SH-SY5Y (cell line): ENCODE measurements around the gene ALOX15.

ENCODE experiments used
- GATA2 ChIP-seq: IDR thresholded peaks from 2 replicates; pipeline ENCODE4 v1.6.1; 2011; ENCODE audit warnings: mild to moderate bottlenecking, low read depth, low read length
- GATA3 ChIP-seq: IDR thresholded peaks from 2 replicates; pipeline ENCODE4 v1.6.1; 2011; ENCODE audit warnings: low read depth, mild to moderate bottlenecking, low read length, moderate library complexity

The ALOX15 gene

DNA sequence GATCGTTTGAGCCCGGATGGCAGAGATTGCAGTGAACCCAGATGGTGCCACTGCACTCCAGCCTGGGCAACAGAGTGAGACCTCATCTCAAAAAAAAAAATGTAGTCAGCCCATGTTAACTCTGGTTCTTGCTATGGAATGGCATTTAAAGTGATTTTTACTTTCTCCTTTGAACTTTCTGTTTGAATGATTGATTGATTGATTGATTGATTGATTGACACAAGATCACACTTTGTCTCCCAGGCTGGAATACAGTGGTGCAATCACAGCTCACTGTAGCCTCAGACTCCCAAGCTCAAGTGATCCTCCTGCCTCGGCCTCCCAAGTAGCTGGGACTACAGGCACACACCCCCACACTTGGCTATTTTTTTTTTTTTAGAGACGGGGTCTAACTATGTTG is 40.2 kb downstream of the ALOX15 start:
- TF ChIP-seq GATA2 (no peak), GATA3 (no peak)

DNA sequence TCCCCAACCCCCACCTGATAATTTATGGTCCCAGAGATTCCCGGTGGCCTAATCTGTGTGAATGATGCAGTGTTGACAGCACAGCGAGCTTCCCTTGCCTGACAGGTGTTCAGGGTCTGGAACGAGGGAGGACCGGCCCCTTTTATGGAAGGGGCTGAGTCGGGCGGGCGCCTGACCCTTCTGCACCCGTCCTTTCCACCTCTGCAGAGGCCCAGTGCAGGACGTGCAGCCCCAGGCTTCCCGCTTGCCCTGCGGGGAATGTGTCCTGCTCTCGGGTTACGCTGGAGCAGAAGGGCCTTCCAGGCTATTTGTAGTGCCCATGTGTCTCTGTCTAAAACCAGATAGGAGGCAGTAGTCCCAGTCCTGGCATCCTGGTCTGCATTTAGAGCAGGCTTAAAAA is 40.9 kb downstream of the ALOX15 start:
- TF ChIP-seq GATA3 (no peak), GATA2 (no peak)

DNA sequence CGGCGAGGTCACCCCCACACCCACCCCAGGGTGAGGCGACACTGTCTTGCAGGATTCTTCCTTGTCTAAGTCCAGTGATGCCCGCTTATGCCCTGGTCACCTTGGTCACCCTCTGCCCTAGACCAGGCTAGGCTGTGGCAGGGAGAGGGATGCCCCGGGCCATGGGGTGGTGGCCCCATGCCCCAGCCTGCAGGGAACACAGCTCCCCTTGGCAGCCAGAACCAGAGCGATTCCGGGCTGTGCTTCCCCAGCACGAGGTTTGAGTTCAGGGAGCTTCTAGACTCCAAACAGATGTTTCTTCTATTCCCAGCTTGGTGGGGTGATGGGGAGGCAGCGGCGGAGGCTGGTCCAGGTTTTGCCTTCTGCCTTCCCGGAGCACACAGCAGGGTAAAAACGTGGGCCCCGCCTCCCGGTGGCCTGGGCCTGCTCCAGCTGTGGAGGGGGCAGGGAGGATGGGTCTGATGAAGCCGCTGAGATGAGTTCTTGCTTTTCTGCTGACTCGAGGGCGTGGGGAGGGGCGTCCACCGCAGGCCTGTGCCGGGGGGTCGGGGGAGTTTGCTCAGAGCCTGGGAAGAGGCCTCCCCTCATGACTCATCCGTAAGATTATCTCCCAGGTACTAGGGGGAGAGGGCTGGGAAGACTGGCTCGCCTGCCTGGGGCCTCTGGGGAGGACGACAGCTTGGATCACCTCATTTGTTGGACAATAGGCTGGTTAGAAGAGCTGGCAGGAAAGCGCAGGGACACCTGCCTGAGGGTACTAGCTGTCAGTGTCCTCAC is 41.8 kb downstream of the ALOX15 start:
- no peak for TF ChIP-seq GATA3
- TF ChIP-seq GATA2 = no peak

DNA sequence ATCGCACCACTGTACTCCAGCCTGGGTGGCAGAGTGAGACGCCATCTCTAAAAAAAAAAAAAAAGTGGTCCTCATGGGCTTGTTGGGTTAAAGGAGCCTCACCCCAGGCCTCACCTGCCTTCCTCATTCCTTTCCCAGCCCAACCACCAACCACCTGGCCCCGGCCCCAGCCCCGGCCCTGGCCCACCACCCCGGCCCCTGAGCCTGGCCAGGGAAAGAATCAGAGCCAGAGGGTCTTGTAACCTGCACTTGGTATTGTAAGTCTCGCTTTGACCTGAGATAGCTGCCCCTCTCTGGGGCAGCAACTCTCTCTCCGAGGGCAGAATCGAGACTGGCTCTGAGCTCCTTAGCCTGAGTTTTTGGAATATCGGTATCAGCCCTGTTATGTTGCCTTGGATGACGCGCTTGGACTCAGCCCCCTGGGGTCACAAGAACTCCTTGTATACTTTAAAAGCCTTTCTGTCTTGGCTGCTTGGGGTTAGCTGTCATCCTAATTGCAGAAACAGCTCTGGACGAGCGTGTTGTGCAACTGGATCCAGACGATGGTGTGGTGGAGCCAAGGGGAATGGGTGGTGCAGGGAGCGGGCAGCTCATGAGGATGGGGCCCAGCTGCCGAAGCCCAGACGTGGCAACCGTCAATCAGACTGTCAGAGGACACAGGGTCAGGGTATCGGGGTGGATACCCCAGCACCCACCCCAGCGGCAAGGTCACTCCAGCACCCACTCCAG is 42.5 kb downstream of the ALOX15 start:
- TF ChIP-seq GATA2 = no peak
- TF ChIP-seq GATA3 = no peak

DNA sequence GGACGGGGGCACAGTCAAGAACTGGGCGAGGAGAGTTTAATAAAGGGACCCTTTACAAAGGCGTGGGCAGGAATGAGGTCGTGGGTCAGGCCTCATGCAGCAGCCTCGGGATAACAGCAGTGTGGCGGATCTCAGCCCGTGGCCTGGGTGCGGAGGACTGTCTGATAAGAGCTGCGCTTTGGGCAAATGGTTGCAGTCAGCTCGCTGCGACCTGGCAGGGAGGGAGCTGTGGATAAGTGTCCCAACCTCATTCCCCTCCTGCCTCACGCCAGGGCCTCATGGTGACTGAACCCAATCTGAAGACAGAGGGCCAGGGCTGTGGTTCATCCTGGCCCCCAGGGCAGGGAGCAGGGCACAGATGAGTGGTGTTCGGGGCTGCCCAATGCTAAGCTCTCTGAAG is 43.5 kb downstream of the ALOX15 start:
- TF ChIP-seq GATA3 (no peak), GATA2 (no peak)

DNA sequence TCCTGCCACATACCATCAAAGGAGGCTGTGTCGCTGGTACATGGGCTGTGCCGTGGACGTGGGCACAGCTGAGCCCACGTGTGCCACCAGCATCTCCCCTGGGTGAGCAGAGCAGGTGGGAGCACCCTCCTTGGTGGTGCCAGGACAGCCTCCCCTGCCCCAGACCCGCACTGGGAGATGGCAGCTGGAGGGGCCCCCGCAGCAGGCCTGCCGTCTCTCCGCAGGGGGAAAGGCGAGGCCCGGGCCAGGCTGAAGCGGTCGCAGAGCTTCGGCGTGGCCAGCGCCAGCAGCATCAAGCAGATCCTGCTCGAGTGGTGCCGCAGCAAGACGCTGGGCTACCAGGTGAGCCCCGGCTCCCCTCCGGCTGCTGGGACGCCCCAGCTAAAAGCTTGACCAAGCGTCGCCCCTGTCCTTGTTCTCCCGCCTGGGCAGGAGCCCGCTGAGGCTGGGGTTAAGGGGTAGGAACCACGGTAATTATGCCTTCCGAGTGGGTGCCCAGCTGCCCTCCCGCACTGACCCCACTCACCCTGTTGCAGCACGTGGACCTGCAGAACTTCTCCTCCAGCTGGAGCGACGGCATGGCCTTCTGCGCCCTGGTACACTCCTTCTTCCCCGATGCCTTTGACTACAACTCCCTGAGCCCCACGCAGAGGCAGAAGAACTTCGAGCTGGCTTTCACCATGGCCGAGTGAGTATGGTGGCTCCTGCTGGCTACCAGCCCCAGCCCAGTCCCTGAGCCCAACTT is 44.7 kb downstream of the ALOX15 start:
- no peak for TF ChIP-seq GATA3
- TF ChIP-seq GATA2 = no peak

DNA sequence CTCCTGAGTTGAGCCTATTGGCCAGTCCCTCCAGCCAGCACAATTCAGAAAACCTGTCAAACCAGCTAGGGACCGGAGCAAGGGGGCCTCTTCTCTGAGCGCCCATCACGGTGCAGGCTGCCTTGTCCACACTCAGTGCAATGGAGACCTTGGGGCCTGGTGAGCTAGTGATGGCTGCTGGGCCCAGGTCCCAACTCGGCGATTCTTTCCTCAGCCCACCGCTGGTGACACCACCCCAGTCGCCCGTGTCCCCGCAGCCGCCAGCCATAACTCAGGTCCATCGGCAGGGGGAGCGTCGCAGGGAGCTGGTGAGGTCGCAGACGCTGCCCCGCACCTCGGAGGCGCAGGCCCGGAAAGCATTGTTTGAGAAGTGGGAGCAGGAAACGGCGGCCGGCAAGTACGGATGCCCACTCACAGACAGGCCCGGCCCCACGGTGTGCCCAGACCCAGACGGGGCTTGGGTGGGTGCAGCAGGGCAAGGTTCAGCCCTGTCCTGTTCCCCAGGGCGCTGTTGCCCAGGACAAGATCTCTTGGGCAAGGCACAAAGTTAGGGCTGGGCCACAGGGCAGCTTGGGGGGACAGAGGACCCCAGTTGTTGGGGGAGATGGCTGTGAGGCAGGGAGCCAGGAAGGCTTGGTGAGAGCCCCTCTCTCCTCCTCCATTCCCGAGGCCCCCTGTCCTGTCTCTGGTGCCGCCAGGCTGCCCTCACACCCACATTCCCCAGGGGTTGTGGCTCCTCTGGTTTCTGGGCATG is 46.4 kb downstream of the ALOX15 start:
- TF ChIP-seq GATA3 (no peak), GATA2 (no peak)

DNA sequence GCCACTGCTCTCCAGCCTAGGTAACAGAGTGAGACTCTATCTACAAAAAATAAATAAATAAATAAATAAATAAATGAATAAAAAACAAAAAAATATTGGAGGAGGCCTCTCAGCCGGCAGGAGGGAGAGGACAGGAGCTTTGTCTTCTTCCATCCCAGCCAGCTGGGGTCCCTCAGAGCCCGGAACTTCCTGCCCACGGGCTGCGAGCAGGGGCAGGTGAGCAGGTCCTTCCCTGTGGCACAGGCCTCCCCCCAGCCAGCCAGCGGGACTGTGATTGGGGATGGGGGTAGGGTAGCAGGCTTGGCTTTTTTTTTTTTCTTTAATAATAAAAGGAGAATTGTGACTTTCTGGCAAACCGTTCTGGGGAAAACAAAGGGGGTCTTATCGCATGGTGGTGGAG is 47.1 kb downstream of the ALOX15 start:
- TF ChIP-seq GATA3 (no peak), GATA2 (no peak)

DNA sequence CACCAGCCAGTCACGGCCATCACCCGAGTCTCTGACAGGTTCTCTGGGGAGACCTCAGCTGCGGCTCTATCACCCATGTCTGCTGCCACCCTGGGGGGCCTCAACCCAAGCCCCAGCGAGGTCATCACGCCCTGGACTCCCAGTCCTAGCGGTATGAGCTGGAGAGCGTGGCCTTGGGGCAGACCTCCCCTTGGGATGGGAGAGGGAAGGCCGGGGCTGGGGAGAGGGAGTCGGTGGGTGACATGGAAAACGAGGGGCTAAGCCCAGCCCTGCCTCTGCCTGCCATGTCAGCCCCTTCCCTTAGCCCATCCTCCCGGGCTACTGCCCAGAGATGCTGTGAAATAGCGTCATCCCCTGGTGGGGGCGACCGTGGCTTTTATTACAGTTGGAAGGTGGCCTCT is 48.5 kb downstream of the ALOX15 start:
- TF ChIP-seq GATA2 (no peak), GATA3 (no peak)

DNA sequence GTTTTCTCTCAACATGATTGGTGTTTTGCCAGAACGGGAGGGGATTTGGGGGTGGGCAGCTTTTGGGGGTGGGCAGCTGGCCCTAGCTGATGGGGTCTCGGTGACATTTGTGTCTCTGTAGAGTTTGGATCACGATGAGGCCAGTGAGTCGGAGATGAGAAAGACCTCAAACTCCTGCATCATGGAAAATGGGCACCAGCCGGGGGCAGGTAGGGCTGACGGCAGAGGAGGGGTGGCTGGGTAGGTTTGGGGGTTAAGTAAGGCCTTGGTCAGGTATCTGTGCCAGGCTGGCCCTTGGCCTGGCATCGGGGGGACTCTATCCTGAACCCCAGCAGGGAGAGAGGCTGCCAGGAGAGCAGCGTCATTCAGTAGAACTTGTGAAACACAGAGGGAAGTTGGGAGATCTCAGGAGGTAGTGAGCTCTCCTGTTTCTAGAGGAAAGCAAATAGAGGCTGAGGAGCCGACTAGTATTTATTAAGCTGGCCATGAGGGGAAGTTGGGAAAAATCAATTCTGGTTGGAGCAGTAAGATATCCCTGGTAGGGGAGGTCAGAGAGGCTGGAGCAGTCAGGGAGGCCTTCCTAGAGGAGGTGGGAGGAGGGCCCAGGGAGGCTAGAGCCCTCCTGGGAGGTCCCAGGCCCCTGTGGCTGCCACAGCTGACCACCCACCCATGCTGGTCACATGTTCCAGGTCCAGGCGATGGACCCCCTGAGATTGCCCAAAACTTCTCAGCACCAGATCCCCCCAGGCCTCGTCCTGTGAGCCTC is 49.1 kb downstream of the ALOX15 start:
- no peak for TF ChIP-seq GATA2
- no peak for TF ChIP-seq GATA3

DNA sequence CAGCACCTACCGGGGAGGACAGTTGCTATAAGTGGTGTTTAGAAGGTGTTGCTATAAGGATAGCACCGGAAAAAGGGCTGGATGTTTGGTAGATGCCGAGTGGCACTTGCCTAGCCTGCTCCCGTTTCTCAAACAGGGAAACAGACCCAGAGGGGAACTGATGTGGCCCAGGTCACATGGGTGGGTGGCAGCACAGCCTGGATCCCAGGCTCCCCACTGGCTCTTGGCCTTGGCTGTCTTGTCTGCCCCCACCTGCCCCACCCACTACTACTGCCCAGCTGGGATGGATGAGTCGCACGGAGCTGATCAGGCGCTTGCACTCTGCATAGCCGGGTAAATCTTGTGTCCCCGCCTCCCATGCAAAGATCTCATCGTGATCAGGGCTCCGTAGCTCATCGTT is 49.9 kb downstream of the ALOX15 start:
- TF ChIP-seq GATA2 = no peak
- TF ChIP-seq GATA3 = no peak

DNA sequence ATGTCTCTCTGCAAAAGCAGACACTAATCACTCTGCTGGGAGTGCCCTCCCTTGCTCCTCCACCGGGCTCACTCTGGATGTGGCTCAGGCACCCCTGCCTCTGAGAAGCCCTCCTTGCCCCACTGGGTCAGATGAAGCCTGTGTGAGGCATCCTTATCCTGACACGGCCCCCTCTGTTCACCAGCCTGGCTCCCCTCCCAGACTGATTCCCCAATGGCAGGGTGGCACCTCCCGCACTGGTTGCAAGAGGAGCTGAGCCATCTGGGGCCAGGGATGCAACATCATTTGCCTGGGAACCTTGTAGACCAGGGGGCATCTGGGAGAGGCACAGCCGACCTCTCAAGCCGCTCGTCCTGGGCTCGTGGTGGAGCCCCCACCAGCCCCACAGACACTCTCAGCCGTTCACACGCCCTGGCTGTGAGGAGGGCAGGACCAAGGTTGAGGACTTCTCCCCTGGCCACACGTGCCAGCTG is 50.5 kb downstream of the ALOX15 start:
- no peak for TF ChIP-seq GATA3
- TF ChIP-seq GATA2 = no peak

DNA sequence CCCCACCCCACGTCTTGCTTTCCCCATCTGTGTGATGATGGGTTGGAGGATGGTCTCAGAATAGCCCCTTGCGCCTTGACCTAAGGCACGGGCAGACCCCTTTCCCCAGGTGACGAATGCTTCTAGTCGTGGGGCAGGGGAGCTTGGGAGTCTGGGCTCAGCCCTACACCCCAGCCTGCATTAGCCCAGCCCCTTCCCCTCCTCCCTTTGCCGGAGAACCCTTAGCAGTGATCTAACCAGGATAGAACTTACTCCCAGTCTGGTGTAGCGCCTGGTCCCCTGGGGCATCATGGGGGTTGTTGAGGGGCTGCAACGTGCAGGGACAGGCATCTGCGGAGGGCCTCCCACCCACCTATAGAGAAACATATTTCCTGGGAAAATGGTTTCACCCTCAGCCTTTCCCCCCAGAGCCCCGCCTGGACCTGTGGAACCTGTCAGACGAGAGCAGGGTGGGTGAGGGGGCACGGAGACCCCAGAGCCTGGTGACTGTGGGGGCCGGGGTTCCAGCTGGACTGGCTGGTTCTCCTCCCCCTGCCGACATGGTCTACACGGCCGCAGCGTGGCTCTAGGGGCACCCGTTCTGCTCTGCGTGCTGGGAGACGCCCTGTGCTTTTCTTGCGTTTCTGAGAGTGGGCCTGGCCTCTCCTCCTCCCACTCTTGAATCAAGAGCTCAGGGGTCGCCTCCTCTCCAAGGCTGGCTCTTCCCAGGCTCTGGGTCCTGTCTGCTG is 52.4 kb downstream of the ALOX15 start:
- no peak for TF ChIP-seq GATA2
- TF ChIP-seq GATA3 = no peak
